ENCODE measurements around the gene SPDYE4.

The SPDYE4 gene

DNA sequence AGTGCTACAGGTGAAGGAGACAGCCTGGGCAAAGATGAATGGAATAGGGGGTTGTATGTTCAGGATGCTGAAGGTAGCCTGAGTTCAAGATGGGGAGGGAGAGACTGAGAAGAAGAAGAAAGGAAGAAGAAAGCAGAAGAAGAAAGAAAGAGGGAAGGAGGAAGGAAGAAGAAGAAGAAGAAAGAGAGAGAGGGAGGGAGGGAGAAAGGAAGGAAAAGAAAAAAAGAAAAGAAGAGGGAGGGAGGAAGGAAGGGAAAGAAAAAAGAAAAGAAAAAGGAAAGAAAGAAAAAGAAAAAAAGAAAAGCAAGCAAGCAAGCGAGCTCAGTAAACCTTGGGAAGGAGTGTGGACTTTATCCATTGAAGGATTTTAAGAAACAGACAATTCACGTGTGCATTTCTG, 21.6 kb downstream of the SPDYE4 start:
- no peak for DNase-seq (ENCODE audit: extremely low read depth, low read depth)
- TF ChIP-seq, protein P1, sequence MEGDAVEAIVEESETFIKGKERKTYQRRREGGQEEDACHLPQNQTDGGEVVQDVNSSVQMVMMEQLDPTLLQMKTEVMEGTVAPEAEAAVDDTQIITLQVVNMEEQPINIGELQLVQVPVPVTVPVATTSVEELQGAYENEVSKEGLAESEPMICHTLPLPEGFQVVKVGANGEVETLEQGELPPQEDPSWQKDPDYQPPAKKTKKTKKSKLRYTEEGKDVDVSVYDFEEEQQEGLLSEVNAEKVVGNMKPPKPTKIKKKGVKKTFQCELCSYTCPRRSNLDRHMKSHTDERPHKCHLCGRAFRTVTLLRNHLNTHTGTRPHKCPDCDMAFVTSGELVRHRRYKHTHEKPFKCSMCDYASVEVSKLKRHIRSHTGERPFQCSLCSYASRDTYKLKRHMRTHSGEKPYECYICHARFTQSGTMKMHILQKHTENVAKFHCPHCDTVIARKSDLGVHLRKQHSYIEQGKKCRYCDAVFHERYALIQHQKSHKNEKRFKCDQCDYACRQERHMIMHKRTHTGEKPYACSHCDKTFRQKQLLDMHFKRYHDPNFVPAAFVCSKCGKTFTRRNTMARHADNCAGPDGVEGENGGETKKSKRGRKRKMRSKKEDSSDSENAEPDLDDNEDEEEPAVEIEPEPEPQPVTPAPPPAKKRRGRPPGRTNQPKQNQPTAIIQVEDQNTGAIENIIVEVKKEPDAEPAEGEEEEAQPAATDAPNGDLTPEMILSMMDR (IDR thresholded peaks at IDR 0.05; ENCODE audit: low read depth, low read length) = no peak

DNA sequence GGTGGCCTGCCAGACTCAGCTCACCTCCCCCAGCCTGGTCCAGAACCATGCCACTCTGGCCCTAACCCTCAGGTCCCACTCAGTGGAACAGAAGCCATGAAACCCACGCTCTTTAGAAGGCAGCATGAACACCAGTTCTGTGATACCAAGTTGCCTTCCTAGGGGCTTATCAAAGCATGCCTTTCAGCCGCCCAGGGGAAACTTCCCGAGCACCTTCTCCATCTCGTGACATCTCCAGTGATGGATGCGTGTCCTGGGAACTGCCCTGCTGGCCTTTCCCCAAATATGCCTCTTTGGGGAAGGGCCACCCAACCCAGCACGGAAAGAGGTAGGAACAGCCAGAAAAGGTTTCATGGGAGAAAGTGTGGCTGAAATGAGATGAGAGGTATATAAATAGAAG, 22.0 kb downstream of the SPDYE4 start:
- no peak for DNase-seq (ENCODE audit: extremely low read depth, low read depth)
- TF ChIP-seq, protein P1 (IDR thresholded peaks at IDR 0.05; ENCODE audit: low read depth, low read length) = no peak

DNA sequence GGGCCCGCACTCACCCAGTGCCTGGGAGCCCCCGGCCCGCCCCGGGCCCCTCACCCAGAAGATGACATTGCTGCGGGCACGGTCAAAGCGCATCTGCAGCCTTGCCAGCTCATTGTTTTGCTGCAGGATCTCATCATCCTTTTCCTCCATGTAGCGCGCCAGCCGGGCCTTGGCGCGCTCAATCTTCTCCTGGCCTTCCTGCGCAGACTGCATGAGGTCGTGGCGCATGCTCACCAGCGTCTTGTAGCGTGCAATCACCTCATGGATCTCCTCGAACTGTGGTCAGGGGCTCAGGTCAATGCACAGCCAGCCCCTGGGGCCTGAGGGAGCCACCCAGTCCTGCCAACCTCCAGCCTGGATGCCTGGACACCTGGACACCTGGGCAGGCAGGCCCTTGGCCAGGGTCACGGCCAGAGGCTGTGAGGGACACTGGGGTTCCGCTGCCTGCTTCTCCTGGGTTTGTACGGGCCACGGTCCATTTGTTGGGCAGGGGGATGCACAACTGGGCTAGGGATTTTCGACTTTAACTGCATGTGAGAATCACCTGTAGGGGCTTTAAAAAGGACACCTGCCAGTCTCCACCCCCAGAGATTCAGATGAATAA, 22.9 kb downstream of the SPDYE4 start:
- no peak for DNase-seq (ENCODE audit: extremely low read depth, low read depth)
- TF ChIP-seq, protein P1 (IDR thresholded peaks at IDR 0.05; ENCODE audit: low read depth, low read length) = no peak

DNA sequence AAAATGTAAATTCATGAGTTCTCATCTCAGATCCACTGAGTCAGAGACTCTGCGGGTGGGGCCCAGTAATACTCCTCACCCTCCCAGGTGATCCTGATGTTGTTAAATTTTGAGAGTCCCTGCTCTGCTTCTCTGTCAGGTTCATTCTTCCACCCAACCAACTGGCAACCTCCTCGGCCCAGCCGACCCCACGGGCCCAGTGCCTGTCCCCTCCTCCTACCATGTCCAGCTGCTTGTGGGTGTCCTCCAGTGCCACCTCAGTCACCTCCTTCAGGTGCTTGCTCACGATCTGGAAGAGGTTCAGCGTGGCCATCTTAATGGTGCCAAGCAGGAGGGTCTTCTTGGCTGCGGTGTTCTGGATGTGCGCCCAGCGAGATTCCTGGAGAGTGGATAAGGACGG, 23.5 kb downstream of the SPDYE4 start:
- no peak for DNase-seq (ENCODE audit: extremely low read depth, low read depth)
- TF ChIP-seq, protein P1 (IDR thresholded peaks at IDR 0.05; ENCODE audit: low read depth, low read length) = no peak

DNA sequence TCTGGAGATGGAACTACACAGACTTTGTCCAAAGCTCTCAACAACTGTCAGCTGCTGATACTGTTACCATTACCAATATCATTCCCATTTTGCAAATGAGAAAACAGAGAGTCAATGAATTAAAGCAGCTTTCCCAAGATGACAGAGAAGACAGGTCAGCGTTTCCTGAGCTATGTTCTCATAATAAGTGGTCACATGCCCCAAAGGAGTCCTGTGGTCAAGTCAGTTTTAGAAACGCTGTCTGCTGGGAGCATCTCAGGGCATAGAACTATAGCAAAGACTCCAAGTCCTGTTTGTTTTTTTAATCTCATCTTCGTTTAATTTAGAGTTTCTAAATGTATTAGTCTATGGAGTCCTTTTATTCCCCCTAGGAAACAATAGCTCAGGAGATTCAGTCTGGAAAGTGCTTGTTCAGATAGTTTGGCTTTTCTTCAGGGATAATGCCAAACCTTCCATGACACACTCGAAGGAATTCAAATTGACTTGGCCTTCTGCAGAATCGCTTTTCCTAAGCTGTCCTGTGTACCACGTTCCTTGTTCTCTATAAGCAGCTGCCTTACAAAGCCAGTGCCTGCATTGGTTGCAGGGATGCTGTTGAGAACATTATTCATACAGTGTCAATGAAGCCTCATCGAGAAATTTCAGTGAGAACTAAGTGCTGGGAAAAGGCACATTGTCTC, 25.8 kb downstream of the SPDYE4 start:
- no peak for DNase-seq (ENCODE audit: extremely low read depth, low read depth)
- TF ChIP-seq, protein P1 (IDR thresholded peaks at IDR 0.05; ENCODE audit: low read depth, low read length) = no peak

DNA sequence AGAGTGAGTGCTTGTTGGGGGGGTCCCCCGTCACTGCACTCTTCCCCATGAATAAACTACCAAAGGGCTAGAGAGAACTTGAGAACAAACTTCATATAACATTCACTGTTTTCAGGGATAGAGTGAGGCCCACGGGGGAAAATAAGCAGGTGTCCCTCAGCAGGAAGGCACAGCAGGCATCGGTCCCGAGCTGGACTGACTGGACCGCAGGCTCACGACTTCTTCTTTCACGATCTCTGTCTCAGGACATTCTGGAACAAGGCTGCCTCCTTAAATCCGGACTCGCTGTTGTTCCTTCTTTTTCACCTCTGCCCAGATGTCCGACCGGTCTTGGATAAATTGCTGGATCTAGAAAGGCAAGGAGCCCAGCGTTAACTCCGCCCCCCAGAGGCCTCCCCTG, 28.5 kb downstream of the SPDYE4 start:
- no peak for DNase-seq (ENCODE audit: extremely low read depth, low read depth)
- TF ChIP-seq, protein P1 (IDR thresholded peaks at IDR 0.05; ENCODE audit: low read depth, low read length) = no peak

DNA sequence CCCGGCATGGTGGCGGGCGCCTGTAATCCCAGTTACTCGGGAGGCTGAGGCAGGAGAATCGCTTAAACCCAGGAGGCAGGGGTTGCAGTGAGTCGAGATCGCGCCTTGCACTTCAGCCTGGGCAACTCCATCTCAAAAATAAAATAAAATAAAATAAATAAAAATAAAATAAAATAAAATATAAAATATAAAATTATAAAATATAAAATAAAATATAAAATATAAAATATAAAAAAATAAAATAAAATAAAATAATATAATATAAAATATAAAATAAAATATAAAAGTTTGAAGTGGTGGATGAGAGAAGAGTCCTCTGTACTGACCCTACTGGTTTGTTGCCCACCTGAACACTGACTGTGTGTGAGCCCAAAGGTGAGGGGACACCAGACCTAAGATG, 28.9 kb downstream of the SPDYE4 start:
- TF ChIP-seq, protein P1 (IDR thresholded peaks at IDR 0.05; ENCODE audit: low read depth, low read length) = no peak

More for the DNA sequence above, 28.9 kb downstream of the SPDYE4 start:
- no peak for DNase-seq (ENCODE audit: extremely low read depth, low read depth)
